HEK293T (cell line): ENCODE results near the gene ATAD3A.
"Not testable (repeated sequence)": the region's sequence is repeated elsewhere in the genome, so short reads cannot be mapped to it uniquely, and the experiment has no call there.

ENCODE experiments used
- CTCF ChIA-PET: fragments of 350-600 bp; formaldehyde crosslinking; extraction: SDS; loops from one replicate; lab custom pipeline; 2021; ENCODE audit warnings: antibody characterized with exemption, inconsistent platforms; lab: Yijun Ruan, JAX
- POLR2A ChIA-PET: fragments of 350-600 bp; formaldehyde crosslinking; extraction: SDS; loops from one replicate; lab custom pipeline; 2020; ENCODE audit warnings: antibody characterized with exemption, inconsistent platforms; lab: Yijun Ruan, JAX
- DNase-seq: peaks from one replicate; pipeline ENCODE4 v3.0.0; 2012; ENCODE audit warnings: mixed read lengths; ENCODE audit errors: extremely low spot score
- ARNT ChIP-seq: fragments of 450-650 bp; IDR thresholded peaks from 2 replicates; pipeline ENCODE4 v1.6.1; 2017; ENCODE audit warnings: mild to moderate bottlenecking
- BHLHE40 ChIP-seq: fragments of 450-650 bp; IDR thresholded peaks from 2 replicates; pipeline ENCODE4 v1.6.1; 2016; ENCODE audit warnings: mild to moderate bottlenecking, moderate library complexity, borderline replicate concordance
- CTBP1 ChIP-seq: fragments of 450-650 bp; IDR thresholded peaks from 2 replicates; pipeline ENCODE4 v1.6.1; 2016; ENCODE audit warnings: borderline replicate concordance
- ELF4 ChIP-seq: fragments of 450-650 bp; IDR thresholded peaks from 2 replicates; pipeline ENCODE4 v1.6.1; 2017; ENCODE audit warnings: antibody characterized with exemption
- FOXA1 ChIP-seq: fragments of 450-650 bp; IDR thresholded peaks from 2 replicates; pipeline ENCODE4 v1.6.1; 2016; ENCODE audit warnings: mild to moderate bottlenecking
- FOXK2 ChIP-seq: fragments of 450-650 bp; IDR thresholded peaks from 2 replicates; pipeline ENCODE4 v1.6.1; 2016; ENCODE audit warnings: mild to moderate bottlenecking
- FOXM1 ChIP-seq: fragments of 450-650 bp; IDR thresholded peaks from 2 replicates; pipeline ENCODE4 v1.6.1; 2017; ENCODE audit warnings: mild to moderate bottlenecking, borderline replicate concordance
- HDGF ChIP-seq: fragments of 450-650 bp; IDR thresholded peaks from 2 replicates; pipeline ENCODE4 v1.6.1; 2017; ENCODE audit warnings: antibody characterized with exemption, borderline replicate concordance
- L3MBTL2 ChIP-seq: fragments of 450-650 bp; conservative IDR thresholded peaks from 2 replicates; pipeline ENCODE4 v1.6.1; 2016; ENCODE audit warnings: mild to moderate bottlenecking
- LEF1 ChIP-seq: fragments of 450-650 bp; IDR thresholded peaks from 2 replicates; pipeline ENCODE4 v1.6.1; 2017; ENCODE audit warnings: mild to moderate bottlenecking, borderline replicate concordance
- NFRKB ChIP-seq: fragments of 450-650 bp; IDR thresholded peaks from 2 replicates; pipeline ENCODE4 v1.6.1; 2016; ENCODE audit warnings: mild to moderate bottlenecking, moderate library complexity
- PKNOX1 ChIP-seq: fragments of 450-650 bp; IDR thresholded peaks from 2 replicates; pipeline ENCODE4 v1.6.1; 2016
- SP1 ChIP-seq: fragments of 450-650 bp; IDR thresholded peaks from 2 replicates; pipeline ENCODE4 v1.6.1; 2017
- SUZ12 ChIP-seq: fragments of 450-650 bp; IDR thresholded peaks from 2 replicates; pipeline ENCODE4 v1.6.1; 2016; ENCODE audit warnings: mild to moderate bottlenecking
- TARDBP ChIP-seq: fragments of 450-650 bp; IDR thresholded peaks from 2 replicates; pipeline ENCODE4 v1.6.1; 2016
- ZNF384 ChIP-seq: fragments of 450-650 bp; IDR thresholded peaks from 2 replicates; pipeline ENCODE4 v1.6.1; 2016

Gene ATAD3A

GRCh38 chr1:1517973-1518620 lies 6.1 kb downstream of the ATAD3A start:
- TF ChIP-seq TARDBP (no peak), NFRKB (no peak), CTBP1 (no peak), SP1 (no peak), LEF1 (no peak), HDGF (no peak), PKNOX1 (no peak), ZNF384 (no peak), FOXM1 (no peak), BHLHE40 (no peak), L3MBTL2 (no peak), ARNT (no peak), FOXA1 (no peak), ELF4 (no peak), SUZ12 (no peak), FOXK2 (no peak)
- no peak for DNase-seq
- CTCF ChIA-PET = no interaction called here
- POLR2A ChIA-PET = no interaction called here

GRCh38 chr1:1518621-1519007 lies 6.7 kb downstream of the ATAD3A start:
- CTCF ChIA-PET, DNase-seq, POLR2A ChIA-PET: not testable (repeated sequence)

- POLR2A ChIA-PET = interaction anchor here (1.1 kb wide), 1 partner anchor 9 kb away, joined by 3 read pairs; no protein-coding TSS in a partner anchor
- DNase-seq, CTCF ChIA-PET: not testable (repeated sequence)
Measured at GRCh38 chr1:1519805-1520505, 8.0 kb downstream of the ATAD3A start.

GRCh38 chr1:1521331-1521730 lies 9.4 kb downstream of the ATAD3A start:
- DNase-seq = no peak
- TF ChIP-seq ELF4 (no peak), FOXK2 (no peak), LEF1 (no peak), CTBP1 (no peak), SUZ12 (no peak), ZNF384 (no peak), ARNT (no peak), TARDBP (no peak)
- ChIA-PET CTCF (no interaction called here), POLR2A (no interaction called here)

GRCh38 chr1:1522536-1522935 lies 10.6 kb downstream of the ATAD3A start:
- POLR2A ChIA-PET, DNase-seq, CTCF ChIA-PET: not testable (repeated sequence)

- DNase-seq, CTCF ChIA-PET: not testable (repeated sequence)
- POLR2A ChIA-PET = interaction anchor here (0.7 kb wide), 1 partner anchor 13 kb away, joined by 3 read pairs; no protein-coding TSS in a partner anchor
Measured at GRCh38 chr1:1523226-1523625, 11.3 kb downstream of the ATAD3A start.

- CTCF ChIA-PET, DNase-seq: not testable (repeated sequence)
- POLR2A ChIA-PET = interaction anchor here (0.7 kb wide), 1 partner anchor 13 kb away, joined by 3 read pairs; no protein-coding TSS in a partner anchor
Measured at GRCh38 chr1:1523651-1524050, 11.7 kb downstream of the ATAD3A start.

GRCh38 chr1:1524750-1525383 lies 12.9 kb downstream of the ATAD3A start:
- DNase-seq, POLR2A ChIA-PET, CTCF ChIA-PET: not testable (repeated sequence)

GRCh38 chr1:1526476-1526875 lies 14.5 kb downstream of the ATAD3A start:
- DNase-seq, CTCF ChIA-PET, POLR2A ChIA-PET: not testable (repeated sequence)
